DND-41 (cell line): ENCODE measurements around the gene BMPER.

Experiments used
- ATAC-seq: fragments of 200-7000 bp; cut with Tn5 transposase; 3 replicates; pipeline ENCODE4 v1.9.1; 2021; ENCODE audit warnings: low read depth; ENCODE audit not compliant: insufficient read depth
- DNase-seq: peaks from one replicate; pipeline ENCODE4 v3.0.0-alpha.2; 2020
- H2AFZ ChIP-seq: 2 replicates; pipeline ENCODE4 v1.6.0; 2012; ENCODE audit warnings: low read depth, low read length
- H3K27ac ChIP-seq: 2 replicates; pipeline ENCODE4 v1.5.1; 2012; ENCODE audit warnings: low read length, inconsistent platforms
- H3K27me3 ChIP-seq: fragments of 200-600 bp; sonication (generic); 2 replicates; pipeline ENCODE4 v1.6.0; 2012; ENCODE audit warnings: low read length, mild to moderate bottlenecking, inconsistent platforms; ENCODE audit not compliant: insufficient read depth, poor library complexity
- H3K36me3 ChIP-seq: 2 replicates; pipeline ENCODE4 v1.5.1; 2012; ENCODE audit warnings: low read length, inconsistent platforms; ENCODE audit not compliant: insufficient read depth
- H3K4me1 ChIP-seq: 2 replicates; pipeline ENCODE4 v1.5.1; 2012; ENCODE audit warnings: mild to moderate bottlenecking, low read length; ENCODE audit not compliant: insufficient read depth
- H3K4me2 ChIP-seq: 2 replicates; pipeline ENCODE4 v1.6.0; 2012; ENCODE audit warnings: mild to moderate bottlenecking, moderate library complexity, low read length, inconsistent platforms; ENCODE audit not compliant: insufficient read depth
- H3K4me3 ChIP-seq, 2 experiments: fragments of 200-600 bp in 1 of 2; shearing (Covaris generic) in 1 of 2; 2 replicates each; pipeline ENCODE4 v1.5.1; 2012 to 2016; ENCODE audit warnings: inconsistent platforms in 2 of 2, low read length in 2 of 2, mild to moderate bottlenecking in 2 of 2, low read depth in 1 of 2, moderate library complexity in 1 of 2
- H3K79me2 ChIP-seq: 2 replicates; pipeline ENCODE4 v1.6.0; 2012; ENCODE audit warnings: low read length, inconsistent platforms; ENCODE audit not compliant: insufficient read depth
- H3K9ac ChIP-seq: 2 replicates; pipeline ENCODE4 v1.6.0; 2012; ENCODE audit warnings: low read depth, mild to moderate bottlenecking, inconsistent platforms, low read length, moderate library complexity
- H3K9me3 ChIP-seq: 2 replicates; pipeline ENCODE4 v1.5.1; 2012; ENCODE audit warnings: low read length, moderate library complexity, mild to moderate bottlenecking, inconsistent platforms; ENCODE audit not compliant: insufficient read depth, severe bottlenecking
- H4K20me1 ChIP-seq: 2 replicates; pipeline ENCODE4 v1.6.0; 2012; ENCODE audit warnings: low read length; ENCODE audit not compliant: insufficient read depth
- EZH2 ChIP-seq: IDR thresholded peaks from 3 replicates; pipeline ENCODE4 v1.6.1; 2012; ENCODE audit warnings: borderline replicate concordance, low read depth, mild to moderate bottlenecking, moderate library complexity, low read length, inconsistent platforms; ENCODE audit not compliant: severe bottlenecking
- TF ChIP-seq, protein P1 (sequence below): IDR thresholded peaks from 2 replicates; pipeline ENCODE4 v1.5.1; 2012; ENCODE audit warnings: borderline replicate concordance, low read length, moderate library complexity, mild to moderate bottlenecking; ENCODE audit not compliant: poor library complexity, severe bottlenecking; ENCODE audit errors: extremely low read depth

The BMPER gene

GRCh38 chr7:34062341-34062740 lies 157.0 kb downstream of the BMPER start:
- no peak for DNase-seq
- H3K27ac ChIP-seq, result no peak overlapping the region
- H3K4me2 ChIP-seq, result no peak overlapping the region
- no peaks in the 10 kb centered on the region for H3K4me1 ChIP-seq
- no peaks in the 10 kb centered on the region for H4K20me1 ChIP-seq
- H3K27me3 ChIP-seq, result no peaks in the 10 kb centered on the region
- ATAC-seq, result no peak
- H3K4me3 ChIP-seq, result no peak overlapping the region
- H3K36me3 ChIP-seq, result no peaks in the 10 kb centered on the region
- no peaks in the 10 kb centered on the region for H3K79me2 ChIP-seq
- H2AFZ ChIP-seq, result no peak overlapping the region
- no peak overlapping the region for H3K9ac ChIP-seq
- H3K9me3 ChIP-seq, result no peaks in the 10 kb centered on the region
- no peak for TF ChIP-seq EZH2
- TF ChIP-seq, protein P1, sequence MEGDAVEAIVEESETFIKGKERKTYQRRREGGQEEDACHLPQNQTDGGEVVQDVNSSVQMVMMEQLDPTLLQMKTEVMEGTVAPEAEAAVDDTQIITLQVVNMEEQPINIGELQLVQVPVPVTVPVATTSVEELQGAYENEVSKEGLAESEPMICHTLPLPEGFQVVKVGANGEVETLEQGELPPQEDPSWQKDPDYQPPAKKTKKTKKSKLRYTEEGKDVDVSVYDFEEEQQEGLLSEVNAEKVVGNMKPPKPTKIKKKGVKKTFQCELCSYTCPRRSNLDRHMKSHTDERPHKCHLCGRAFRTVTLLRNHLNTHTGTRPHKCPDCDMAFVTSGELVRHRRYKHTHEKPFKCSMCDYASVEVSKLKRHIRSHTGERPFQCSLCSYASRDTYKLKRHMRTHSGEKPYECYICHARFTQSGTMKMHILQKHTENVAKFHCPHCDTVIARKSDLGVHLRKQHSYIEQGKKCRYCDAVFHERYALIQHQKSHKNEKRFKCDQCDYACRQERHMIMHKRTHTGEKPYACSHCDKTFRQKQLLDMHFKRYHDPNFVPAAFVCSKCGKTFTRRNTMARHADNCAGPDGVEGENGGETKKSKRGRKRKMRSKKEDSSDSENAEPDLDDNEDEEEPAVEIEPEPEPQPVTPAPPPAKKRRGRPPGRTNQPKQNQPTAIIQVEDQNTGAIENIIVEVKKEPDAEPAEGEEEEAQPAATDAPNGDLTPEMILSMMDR, result no peak

GRCh38 chr7:34062826-34063225 lies 157.5 kb downstream of the BMPER start:
- Histone ChIP-seq H3K27ac (no peak overlapping the region), H3K4me1 (no peaks in the 10 kb centered on the region), H3K9me3 (no peaks in the 10 kb centered on the region), H3K36me3 (no peaks in the 10 kb centered on the region), H3K9ac (no peak overlapping the region), H2AFZ (no peak overlapping the region), H3K27me3 (no peaks in the 10 kb centered on the region), H3K79me2 (no peaks in the 10 kb centered on the region), H3K4me3 (no peak overlapping the region), H4K20me1 (no peaks in the 10 kb centered on the region), H3K4me2 (no peak overlapping the region)
- TF ChIP-seq, protein P1, result no peak
- TF ChIP-seq EZH2, result no peak
- DNase-seq (no peak), ATAC-seq (no peak)

- Histone ChIP-seq H3K4me3 (no peak overlapping the region), H2AFZ (no peak overlapping the region), H3K27ac (no peak overlapping the region), H3K4me2 (no peak overlapping the region), H3K27me3 (no peaks in the 10 kb centered on the region), H3K4me1 (no peaks in the 10 kb centered on the region), H3K9ac (no peak overlapping the region), H3K9me3 (no peaks in the 10 kb centered on the region), H3K36me3 (no peaks in the 10 kb centered on the region), H4K20me1 (no peaks in the 10 kb centered on the region), H3K79me2 (no peaks in the 10 kb centered on the region)
- ATAC-seq (no peak), DNase-seq (no peak)
- TF ChIP-seq EZH2, result no peak
- TF ChIP-seq, protein P1, result no peak
Measured at GRCh38 chr7:34064519-34065158, 159.3 kb downstream of the BMPER start.

DNA sequence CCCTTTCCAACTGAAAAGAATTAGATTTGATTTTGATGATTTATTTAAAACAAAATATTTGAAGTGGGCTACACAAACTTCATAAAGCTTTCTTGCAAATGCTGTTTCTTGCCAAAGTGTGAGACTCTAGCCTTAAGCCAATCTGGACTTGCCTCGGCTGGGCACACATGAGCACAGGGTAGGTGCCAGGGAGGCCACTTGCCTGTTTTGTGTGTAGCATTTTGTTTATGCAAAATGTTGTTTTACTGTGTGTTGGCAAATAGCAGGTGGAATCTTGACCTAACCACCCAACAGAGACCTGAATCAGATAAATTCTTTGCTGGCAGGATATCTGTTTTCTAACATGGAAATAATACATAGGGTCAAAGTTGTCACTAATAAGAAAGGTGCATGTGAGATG lies 161.1 kb downstream of the BMPER start:
- DNase-seq, result no peak

More for the DNA sequence above, 161.1 kb downstream of the BMPER start:
- no peak for TF ChIP-seq EZH2
- TF ChIP-seq, protein P1, result no peak
- H3K79me2 ChIP-seq, result no peaks in the 10 kb centered on the region
- H3K9me3 ChIP-seq, result no peaks in the 10 kb centered on the region
- no peak overlapping the region for H3K4me3 ChIP-seq
- no peaks in the 10 kb centered on the region for H3K4me1 ChIP-seq
- H4K20me1 ChIP-seq, result no peaks in the 10 kb centered on the region
- H3K9ac ChIP-seq, result no peak overlapping the region
- H3K4me2 ChIP-seq, result no peak overlapping the region
- no peak overlapping the region for H2AFZ ChIP-seq
- ATAC-seq, result no peak
- no peaks in the 10 kb centered on the region for H3K27me3 ChIP-seq
- H3K36me3 ChIP-seq, result no peaks in the 10 kb centered on the region
- H3K27ac ChIP-seq, result no peak overlapping the region
